Measurements from ENCODE around the gene SYAP1.
A peak's percentile ranks its signal among the peaks of the same experiment; 100 is the strongest.

SYAP1 gene

GRCh38 chrX:16785247-16786138 is 66.1 kb downstream of the SYAP1 start:
- H3K9ac ChIP-seq (ENCODE audit: low read depth, low read length), result peak overlapping the region; percentile 90; the same call in 1 of the 2 replicates
- peaks cover 4% of the 10 kb centered on the region; the same call in 1 of the 2 replicates for H3K4me1 ChIP-seq (ENCODE audit: insufficient read depth, low read length)
- H3K27me3 ChIP-seq (ENCODE audit: insufficient read depth, low read length), result no peaks in the 10 kb centered on the region
- peak overlapping the region; percentile 96 for H3K4me3 ChIP-seq (ENCODE audit: low read length)
- H3K36me3 ChIP-seq (ENCODE audit: insufficient read depth, low read depth, low read length), result peaks cover 16% of the 10 kb centered on the region; the same call in 1 of the 2 replicates
- H3K27ac ChIP-seq (ENCODE audit: low read length), result no peak overlapping the region
- H3K9me3 ChIP-seq (ENCODE audit: insufficient read depth, low read depth, low read length), result no peaks in the 10 kb centered on the region

- Histone ChIP-seq H3K36me3 (ENCODE audit: insufficient read depth, low read depth, low read length) (peaks cover 24% of the 10 kb centered on the region; the same call in 1 of the 2 replicates), H3K27ac (ENCODE audit: low read length) (no peak within 1 kb of the TSS), H3K9me3 (ENCODE audit: insufficient read depth, low read depth, low read length) (no peaks in the 10 kb centered on the region), H3K27me3 (ENCODE audit: insufficient read depth, low read length) (no peaks in the 10 kb centered on the region), H3K4me1 (ENCODE audit: insufficient read depth, low read length) (peaks cover 4% of the 10 kb centered on the region; the same call in 1 of the 2 replicates), H3K4me3 (ENCODE audit: low read length) (peak within 1 kb of the TSS; percentile 96), H3K9ac (ENCODE audit: low read depth, low read length) (peak within 1 kb of the TSS; percentile 90; the same call in 1 of the 2 replicates)
These were observed 66.9 kb downstream of the SYAP1 start, which contains the start of gene TXLNG for GRCh38 chrX:16786139-16786790. TXLNG (plus strand) TSS chrX:16786466; CDS start chrX:16786488, 22 bp downstream.

- Histone ChIP-seq H3K4me3 (ENCODE audit: low read length) (peak overlapping the region; percentile 96), H3K9ac (ENCODE audit: low read depth, low read length) (peak overlapping the region; percentile 74; the same call in 1 of the 2 replicates), H3K27ac (ENCODE audit: low read length) (no peak overlapping the region), H3K9me3 (ENCODE audit: insufficient read depth, low read depth, low read length) (no peaks in the 10 kb centered on the region), H3K27me3 (ENCODE audit: insufficient read depth, low read length) (no peaks in the 10 kb centered on the region), H3K36me3 (ENCODE audit: insufficient read depth, low read depth, low read length) (peaks cover 29% of the 10 kb centered on the region; the same call in 1 of the 2 replicates), H3K4me1 (ENCODE audit: insufficient read depth, low read length) (peaks cover 4% of the 10 kb centered on the region; the same call in 1 of the 2 replicates)
These were observed 67.7 kb downstream of the SYAP1 start for GRCh38 chrX:16786791-16787735.

- H3K27me3 ChIP-seq (ENCODE audit: insufficient read depth, low read length), result no peaks in the 10 kb centered on the region
- no peak overlapping the region; the same call in 1 of the 2 replicates for H3K4me3 ChIP-seq (ENCODE audit: low read length)
- H3K9ac ChIP-seq (ENCODE audit: low read depth, low read length), result no peak overlapping the region
- H3K27ac ChIP-seq (ENCODE audit: low read length), result no peak overlapping the region
- H3K4me1 ChIP-seq (ENCODE audit: insufficient read depth, low read length), result peaks cover 4% of the 10 kb centered on the region; the same call in 1 of the 2 replicates
- H3K36me3 ChIP-seq (ENCODE audit: insufficient read depth, low read depth, low read length), result peaks cover 38% of the 10 kb centered on the region; the same call in 1 of the 2 replicates
- H3K9me3 ChIP-seq (ENCODE audit: insufficient read depth, low read depth, low read length), result no peaks in the 10 kb centered on the region
These were observed 69.1 kb downstream of the SYAP1 start for GRCh38 chrX:16788477-16788876.

GRCh38 chrX:16796298-16796697 is 76.9 kb downstream of the SYAP1 start:
- Histone ChIP-seq H3K9me3 (ENCODE audit: insufficient read depth, low read depth, low read length) (no peaks in the 10 kb centered on the region), H3K9ac (ENCODE audit: low read depth, low read length) (no peak overlapping the region), H3K36me3 (ENCODE audit: insufficient read depth, low read depth, low read length) (peaks cover 33% of the 10 kb centered on the region), H3K27me3 (ENCODE audit: insufficient read depth, low read length) (no peaks in the 10 kb centered on the region), H3K4me1 (ENCODE audit: insufficient read depth, low read length) (no peaks in the 10 kb centered on the region), H3K4me3 (ENCODE audit: low read length) (no peak overlapping the region), H3K27ac (ENCODE audit: low read length) (no peak overlapping the region)

GRCh38 chrX:16797358-16797757 is 77.9 kb downstream of the SYAP1 start:
- no peak overlapping the region for H3K9ac ChIP-seq (ENCODE audit: low read depth, low read length)
- H3K9me3 ChIP-seq (ENCODE audit: insufficient read depth, low read depth, low read length), result no peaks in the 10 kb centered on the region
- H3K4me1 ChIP-seq (ENCODE audit: insufficient read depth, low read length), result no peaks in the 10 kb centered on the region
- H3K4me3 ChIP-seq (ENCODE audit: low read length), result no peak overlapping the region
- H3K27ac ChIP-seq (ENCODE audit: low read length), result no peak overlapping the region
- H3K36me3 ChIP-seq (ENCODE audit: insufficient read depth, low read depth, low read length), result peaks cover 31% of the 10 kb centered on the region
- no peaks in the 10 kb centered on the region for H3K27me3 ChIP-seq (ENCODE audit: insufficient read depth, low read length)

GRCh38 chrX:16797841-16798240 is 78.4 kb downstream of the SYAP1 start:
- Histone ChIP-seq H3K36me3 (ENCODE audit: insufficient read depth, low read depth, low read length) (peaks cover 32% of the 10 kb centered on the region), H3K27ac (ENCODE audit: low read length) (no peak overlapping the region), H3K9ac (ENCODE audit: low read depth, low read length) (no peak overlapping the region)

GRCh38 chrX:16804923-16805464 is 85.6 kb downstream of the SYAP1 start:
- Histone ChIP-seq H3K9ac (ENCODE audit: low read depth, low read length) (no peak overlapping the region), H3K27ac (ENCODE audit: low read length) (no peak overlapping the region), H3K4me1 (ENCODE audit: insufficient read depth, low read length) (0 out of 2 replicates have a peak, but pooled peaks cover 4% of the 10 kb centered on the region), H3K36me3 (ENCODE audit: insufficient read depth, low read depth, low read length) (peaks cover 22% of the 10 kb centered on the region), H3K9me3 (ENCODE audit: insufficient read depth, low read depth, low read length) (no peaks in the 10 kb centered on the region), H3K4me3 (ENCODE audit: low read length) (no peak overlapping the region), H3K27me3 (ENCODE audit: insufficient read depth, low read length) (no peaks in the 10 kb centered on the region)

More at GRCh38 chrX:16797841-16798240, 78.4 kb downstream of the SYAP1 start:
- H3K9me3 ChIP-seq (ENCODE audit: insufficient read depth, low read depth, low read length), result no peaks in the 10 kb centered on the region
- no peaks in the 10 kb centered on the region for H3K27me3 ChIP-seq (ENCODE audit: insufficient read depth, low read length)
- H3K4me1 ChIP-seq (ENCODE audit: insufficient read depth, low read length), result no peaks in the 10 kb centered on the region
- no peak overlapping the region for H3K4me3 ChIP-seq (ENCODE audit: low read length)

GRCh38 chrX:16807548-16807947 is 88.1 kb downstream of the SYAP1 start:
- H3K4me3 ChIP-seq (ENCODE audit: low read length), result no peak overlapping the region
- H3K9me3 ChIP-seq (ENCODE audit: insufficient read depth, low read depth, low read length), result no peaks in the 10 kb centered on the region
- no peak overlapping the region for H3K9ac ChIP-seq (ENCODE audit: low read depth, low read length)
- no peaks in the 10 kb centered on the region for H3K27me3 ChIP-seq (ENCODE audit: insufficient read depth, low read length)
- 0 out of 2 replicates have a peak, but pooled peaks cover 4% of the 10 kb centered on the region for H3K4me1 ChIP-seq (ENCODE audit: insufficient read depth, low read length)
- peaks cover 15% of the 10 kb centered on the region for H3K36me3 ChIP-seq (ENCODE audit: insufficient read depth, low read depth, low read length)
- H3K27ac ChIP-seq (ENCODE audit: low read length), result no peak overlapping the region

GRCh38 chrX:16807976-16808542 is 88.6 kb downstream of the SYAP1 start:
- no peaks in the 10 kb centered on the region for H3K27me3 ChIP-seq (ENCODE audit: insufficient read depth, low read length)
- H3K9me3 ChIP-seq (ENCODE audit: insufficient read depth, low read depth, low read length), result no peaks in the 10 kb centered on the region
- no peak overlapping the region for H3K27ac ChIP-seq (ENCODE audit: low read length)
- H3K9ac ChIP-seq (ENCODE audit: low read depth, low read length), result no peak overlapping the region
- H3K4me1 ChIP-seq (ENCODE audit: insufficient read depth, low read length), result 0 out of 2 replicates have a peak, but pooled peaks cover 4% of the 10 kb centered on the region
- no peak overlapping the region for H3K4me3 ChIP-seq (ENCODE audit: low read length)
- H3K36me3 ChIP-seq (ENCODE audit: insufficient read depth, low read depth, low read length), result peaks cover 12% of the 10 kb centered on the region

All from iPS-20b (cell line).